Left kidney (tissue), 2 donors: ENCODE data around the gene ZNF74. TPM values are rescaled to one million over a fixed set of nuclear protein-coding genes. Genes with fewer than 3 reads are reported as not detected.
A peak's percentile ranks its signal among the peaks of the same experiment; 100 is the strongest.

Source experiments
- DNase-seq: peaks from one replicate; pipeline ENCODE4 v3.0.0-alpha.2; 2013
- polyA plus RNA-seq: library from polyadenylated mRNA; unstranded; fragments of 120-200 nt; gene quantifications from one replicate; pipeline ENCODE4 v1.2.1, GENCODE V29; 2013; ENCODE audit not compliant: insufficient read length

Gene ZNF74
- polyA plus RNA-seq, 1 donor, result 16.7 TPM

GRCh38 chr22:20432244-20432686, 38.3 kb downstream of the ZNF74 start:
- DNase-seq, result no peak

- DNase-seq, result no peak
These were observed 39.2 kb downstream of the ZNF74 start for GRCh38 chr22:20433191-20433590.

GRCh38 chr22:20433686-20434241, 39.8 kb downstream of the ZNF74 start:
- no peak for DNase-seq

DNA sequence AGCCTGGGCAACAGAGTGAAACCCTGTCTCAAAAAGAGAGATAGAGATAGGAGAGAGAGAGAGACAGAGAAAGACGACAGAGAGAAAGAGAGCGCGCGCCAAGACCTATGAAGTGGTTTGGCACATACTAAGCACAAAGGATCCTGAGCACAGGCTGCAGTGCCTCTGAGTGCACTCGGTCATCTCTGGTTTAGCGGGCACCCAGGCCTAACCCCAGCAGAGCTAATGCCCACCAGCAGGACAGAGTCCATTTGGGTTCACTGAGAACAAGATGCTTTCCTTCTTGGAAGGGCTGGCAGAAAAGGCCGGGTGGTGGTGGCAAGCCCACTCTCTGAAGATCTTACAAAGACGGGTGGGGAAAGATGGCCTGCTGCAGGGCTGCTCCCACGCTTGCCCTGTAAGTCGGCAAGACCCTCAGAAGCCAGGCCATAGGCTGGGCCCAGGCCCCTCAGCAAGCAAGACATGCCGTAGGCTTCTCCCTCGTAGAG, 40.4 kb downstream of the ZNF74 start:
- DNase-seq, result no peak

DNA sequence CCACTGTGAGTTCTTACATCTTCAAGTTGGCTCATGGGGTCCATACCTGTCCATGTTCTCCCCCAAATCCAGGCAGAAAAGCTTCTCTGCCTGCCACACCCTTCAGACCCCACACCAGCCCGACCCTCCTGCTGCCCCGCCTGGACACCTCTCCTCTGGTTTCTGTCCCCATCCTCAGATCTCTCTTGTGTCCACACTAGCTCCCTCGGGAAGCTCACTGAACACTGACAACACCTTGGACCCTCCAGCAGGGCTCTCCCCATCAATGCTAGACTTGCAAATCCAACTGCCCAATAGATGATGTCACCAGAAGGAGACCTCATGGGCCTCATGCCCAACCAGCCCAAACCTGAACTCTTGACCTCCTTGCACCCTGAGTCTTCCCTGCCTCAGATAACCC, 40.8 kb downstream of the ZNF74 start:
- DNase-seq, result no peak

DNA sequence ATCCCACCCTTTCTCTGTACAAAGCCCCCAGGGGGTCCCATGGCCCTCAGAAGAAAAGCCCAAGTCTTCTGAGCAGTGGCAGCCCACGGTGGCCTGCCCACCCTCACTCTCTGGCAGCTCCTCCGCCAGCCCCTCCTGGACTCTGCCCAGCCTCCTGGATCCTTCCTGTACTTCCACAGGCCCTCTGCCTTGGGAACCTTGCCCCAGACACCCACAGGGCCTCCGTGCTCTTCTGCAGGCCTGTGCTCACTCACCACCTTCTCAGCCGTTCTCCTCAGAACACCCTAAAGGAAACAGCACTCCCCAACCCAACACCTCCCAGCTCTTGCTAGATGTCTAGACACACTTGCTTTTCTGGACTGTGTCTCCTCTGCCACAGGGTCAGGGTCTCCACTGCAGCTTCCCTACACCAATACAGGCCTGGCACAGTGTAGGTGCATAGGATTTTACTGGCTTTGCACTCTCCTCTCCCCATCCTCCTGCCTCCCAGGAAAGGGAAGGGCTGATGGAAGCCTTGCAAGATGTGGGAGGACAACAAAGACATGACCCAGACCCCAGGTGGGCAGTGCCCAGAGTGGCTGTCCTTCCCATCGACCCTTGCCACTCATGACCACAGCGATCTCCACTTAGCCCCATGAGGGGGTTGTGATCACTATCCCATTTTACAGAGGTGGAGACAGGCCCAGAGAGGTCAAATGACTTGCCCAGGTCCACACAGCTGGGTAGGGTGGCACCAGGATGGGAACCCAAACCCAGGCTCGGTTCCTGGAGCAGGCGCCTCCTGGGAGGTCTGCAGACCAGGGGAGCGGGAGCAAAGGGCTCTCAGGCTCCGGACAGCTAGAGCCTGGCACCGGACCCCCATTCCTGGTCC, 41.7 kb downstream of the ZNF74 start:
- DNase-seq, result no peak

GRCh38 chr22:20436307-20436767, 42.4 kb downstream of the ZNF74 start:
- no peak for DNase-seq

GRCh38 chr22:20436768-20437612, 43.0 kb downstream of the ZNF74 start:
- no peak for DNase-seq

DNA sequence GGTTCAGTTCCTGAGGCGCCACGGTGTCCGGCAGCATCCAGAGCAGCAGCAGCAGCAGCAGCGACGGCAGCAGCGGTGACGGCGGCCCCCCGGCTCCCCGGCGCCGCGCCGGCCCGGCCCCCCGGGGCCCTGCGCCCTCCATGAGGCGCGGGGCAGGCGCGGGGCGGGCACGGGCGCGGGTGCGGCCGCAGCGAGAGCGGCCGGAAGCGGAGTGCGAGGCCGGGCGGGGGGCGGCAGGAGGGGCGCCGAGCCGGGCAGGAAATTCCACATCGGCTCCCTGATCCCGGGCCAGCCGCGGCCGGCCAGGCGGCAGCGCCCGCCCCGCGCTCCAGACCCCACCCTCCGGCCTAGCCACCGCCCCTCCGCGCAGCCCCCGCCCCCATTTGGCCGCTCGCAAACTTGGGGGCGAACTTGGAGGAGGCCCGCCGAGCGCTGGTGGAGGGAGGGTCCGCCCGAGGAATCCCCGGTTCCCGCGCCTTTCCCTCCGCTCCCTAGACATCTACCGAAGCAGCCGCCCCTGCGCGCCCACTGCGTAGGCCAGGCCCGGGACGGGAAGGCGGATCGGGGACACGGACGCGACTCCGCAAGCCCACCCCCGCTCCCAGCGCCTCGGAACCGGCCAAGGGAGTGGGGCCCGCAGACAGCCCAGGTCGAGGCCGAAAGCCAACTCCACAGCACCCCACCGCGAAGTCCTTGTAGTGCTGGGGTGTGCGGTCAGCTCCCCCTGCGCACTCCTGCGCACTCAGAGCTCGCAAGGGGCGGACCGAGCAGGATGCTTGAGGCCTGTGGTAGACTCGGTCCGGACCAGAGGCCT, 43.9 kb downstream of the ZNF74 start, which contains the start of gene SCARF2:
Gene SCARF2, minus strand, starts transcription at position 213 of the 814 bp plus-strand sequence. Its CDS starts 71 bp downstream, at position 142.
- peak; percentile 78 for DNase-seq

- no peak for DNase-seq
These were observed 44.4 kb downstream of the ZNF74 start for GRCh38 chr22:20438427-20438677.

DNA sequence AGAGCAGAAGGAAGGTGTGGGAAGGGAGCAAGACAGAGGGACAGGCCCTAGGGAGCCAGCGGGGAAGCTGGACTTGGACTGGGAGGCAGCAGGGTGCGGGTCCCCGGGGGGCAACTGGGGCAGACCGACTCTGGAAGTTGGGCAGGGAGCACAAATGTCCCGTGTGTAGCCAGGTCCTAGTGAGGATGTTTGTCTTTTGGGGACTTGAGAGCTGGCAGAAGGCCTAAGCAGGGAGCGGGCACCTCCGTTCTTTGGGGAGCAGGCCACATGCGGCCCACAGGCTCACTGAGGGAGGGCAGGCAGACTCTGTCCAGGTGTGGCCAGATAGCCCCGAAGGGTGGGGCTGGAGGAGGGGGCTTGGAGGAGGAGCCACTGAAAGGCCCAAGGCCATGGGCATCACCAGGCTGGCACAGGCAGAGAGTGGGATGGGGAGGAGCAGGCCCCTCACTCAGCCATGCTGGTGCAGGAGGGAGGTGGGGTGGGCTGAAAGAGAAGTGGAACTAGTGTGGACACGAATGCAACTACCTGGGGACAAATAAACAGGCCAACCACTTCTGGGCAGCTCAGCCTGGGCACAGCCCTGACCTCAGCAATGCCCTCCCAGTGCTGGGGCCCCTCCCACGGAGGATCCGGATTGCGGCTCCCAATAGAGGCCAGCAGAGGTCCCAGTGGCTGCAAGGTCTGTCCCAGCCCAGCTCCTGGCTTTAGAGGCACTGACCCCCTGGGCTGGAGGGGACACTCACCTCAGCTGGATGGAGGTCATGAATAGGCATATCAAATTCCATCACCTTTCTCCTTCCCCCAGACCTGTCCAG, 44.9 kb downstream of the ZNF74 start:
- no peak for DNase-seq

- no peak for DNase-seq
These were observed 45.6 kb downstream of the ZNF74 start for GRCh38 chr22:20439556-20439927.

DNA sequence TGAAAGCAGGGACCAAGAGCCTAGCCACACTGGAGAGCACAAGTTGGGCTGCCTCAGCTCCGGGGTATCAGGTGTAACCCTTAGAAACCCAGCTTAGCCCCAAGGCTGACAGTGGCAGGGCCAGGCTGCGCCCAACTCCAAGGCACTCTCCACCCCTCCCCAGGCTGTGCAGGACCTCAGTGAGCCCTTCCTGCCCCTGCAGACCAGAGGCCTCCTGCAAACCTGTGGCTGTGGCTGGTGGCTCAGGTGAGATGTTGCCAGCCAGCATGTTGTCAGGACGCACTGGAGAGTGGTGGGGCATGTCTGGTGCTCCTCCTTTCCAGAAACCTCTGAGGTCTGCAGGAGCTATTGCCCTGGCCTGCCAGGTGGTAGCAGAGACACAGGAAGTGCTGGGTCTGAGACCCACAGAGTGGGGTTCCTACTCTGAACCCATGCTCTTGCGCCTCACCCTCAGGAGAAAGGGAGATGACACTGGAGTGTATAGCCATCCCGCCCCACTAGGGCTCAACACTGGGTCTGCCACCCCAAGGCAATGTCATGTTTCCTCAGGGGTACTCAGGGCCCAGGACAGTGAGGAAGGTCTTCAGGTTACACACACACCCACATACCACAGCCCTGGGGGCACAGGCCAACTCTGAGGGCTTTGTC, 46.1 kb downstream of the ZNF74 start:
- no peak for DNase-seq

GRCh38 chr22:20440637-20441591, 47.0 kb downstream of the ZNF74 start:
- no peak for DNase-seq

GRCh38 chr22:20441631-20442484, 47.9 kb downstream of the ZNF74 start:
- DNase-seq, result no peak

- DNase-seq, result no peak
These were observed 48.7 kb downstream of the ZNF74 start for GRCh38 chr22:20442485-20443284.

DNA sequence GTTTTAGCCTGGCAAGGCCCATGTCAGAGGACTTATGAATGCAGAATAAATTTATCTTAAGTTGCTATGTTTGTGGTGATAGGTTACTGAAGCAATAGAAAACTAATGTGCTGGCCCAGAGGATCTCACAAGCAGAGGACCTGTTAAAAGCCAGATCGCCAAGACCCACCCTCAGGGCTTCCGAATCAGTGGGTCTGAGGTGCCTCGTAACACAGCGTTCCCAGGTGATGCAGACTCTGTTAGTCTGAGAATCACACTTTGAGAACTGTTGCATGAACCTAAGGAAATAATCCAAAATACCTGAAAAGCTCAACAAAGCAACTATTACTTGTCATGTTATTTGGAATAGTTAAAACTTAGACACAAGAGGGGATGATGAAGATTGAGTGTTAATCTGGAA, 50.4 kb downstream of the ZNF74 start:
- DNase-seq, result no peak
